GM21423 (cell line): Measurements from ENCODE around the gene AKIP1.
"Not testable (repeated sequence)": the region's sequence is repeated elsewhere in the genome, so short reads cannot be mapped to it uniquely, and the experiment has no call there.

Experiments
- ATAC-seq: cut with Tn5 transposase; IDR thresholded peaks from one replicate; pipeline ENCODE4 v1.9.1; 2021; ENCODE audit warnings: mild to moderate bottlenecking, moderate library complexity; ENCODE audit not compliant: unreplicated experiment

The AKIP1 gene, protein sequence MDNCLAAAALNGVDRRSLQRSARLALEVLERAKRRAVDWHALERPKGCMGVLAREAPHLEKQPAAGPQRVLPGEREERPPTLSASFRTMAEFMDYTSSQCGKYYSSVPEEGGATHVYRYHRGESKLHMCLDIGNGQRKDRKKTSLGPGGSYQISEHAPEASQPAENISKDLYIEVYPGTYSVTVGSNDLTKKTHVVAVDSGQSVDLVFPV

GRCh38 chr11:8911029-8911823, at the start of gene AKIP1:
Gene AKIP1 (plus strand): TSS chr11:8911189. CDS start chr11:8911450, 261 bp downstream.
- peak; percentile 81 for ATAC-seq

DNA sequence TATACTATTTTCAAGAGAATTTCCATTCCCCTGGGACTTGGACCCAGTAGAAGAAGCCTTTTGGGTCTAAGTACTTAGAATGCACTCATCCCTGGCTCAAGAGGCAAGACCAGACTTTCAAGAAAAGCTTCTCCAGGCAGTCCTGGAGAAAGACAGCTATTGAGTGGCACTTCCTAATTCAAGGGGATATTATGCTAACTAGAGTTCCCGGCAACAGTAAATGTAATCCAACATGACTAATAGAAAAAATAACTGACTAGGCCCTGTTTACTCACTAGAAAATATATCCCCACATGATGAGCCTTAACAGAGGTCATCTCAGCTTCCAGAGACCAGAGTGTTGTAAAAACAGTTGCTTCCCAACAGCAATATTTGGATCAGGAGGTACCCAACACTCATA, 47.2 kb upstream of the AKIP1 start:
- no peak for ATAC-seq

DNA sequence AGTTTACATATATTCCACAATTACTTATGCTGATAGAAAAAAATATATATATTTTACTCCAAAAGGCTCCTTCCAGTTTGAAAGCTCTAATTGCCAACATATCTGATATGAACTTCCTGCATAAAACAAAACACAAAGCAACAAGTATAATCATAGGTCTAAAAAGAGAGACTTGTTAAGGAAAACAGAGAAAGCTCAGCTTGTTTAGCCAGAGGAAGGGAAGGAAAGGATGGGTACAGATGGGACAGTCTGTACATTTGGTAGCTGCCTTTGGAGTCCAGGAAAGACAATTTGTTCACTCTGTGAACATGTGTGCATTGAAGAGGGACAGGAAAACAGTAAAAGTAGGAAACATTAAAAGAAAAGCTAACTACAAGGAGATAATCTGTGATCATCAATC, 45.7 kb upstream of the AKIP1 start:
- no peak for ATAC-seq

DNA sequence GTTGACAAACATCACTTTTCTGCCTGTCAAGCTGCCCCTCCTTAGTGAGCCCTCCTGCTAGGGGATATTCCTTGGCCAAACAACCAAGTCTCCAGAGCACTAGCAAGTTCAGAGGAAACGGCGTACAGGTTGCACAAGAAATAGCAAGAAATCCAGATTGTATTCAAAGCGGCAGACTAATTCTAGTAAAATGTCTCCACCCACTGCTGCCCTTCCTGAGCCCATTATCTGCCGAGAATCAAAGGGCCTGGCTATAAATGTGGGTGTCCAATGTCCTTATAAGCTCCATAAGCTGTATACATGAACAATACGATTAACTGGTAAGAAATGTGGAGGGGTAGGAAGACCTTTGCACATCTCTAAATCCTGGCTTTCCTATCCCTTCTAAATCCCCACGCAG, 44.0 kb upstream of the AKIP1 start:
- ATAC-seq: no peak

GRCh38 chr11:8867931-8868631, 42.9 kb upstream of the AKIP1 start:
- no peak for ATAC-seq

GRCh38 chr11:8870411-8871170, 40.4 kb upstream of the AKIP1 start:
- ATAC-seq: no peak

- no peak for ATAC-seq
These were observed 39.7 kb upstream of the AKIP1 start for GRCh38 chr11:8871171-8871775.

GRCh38 chr11:8871962-8872361, 39.0 kb upstream of the AKIP1 start:
- no peak for ATAC-seq

- ATAC-seq: no peak
These were observed 37.1 kb upstream of the AKIP1 start for GRCh38 chr11:8873741-8874405.

DNA sequence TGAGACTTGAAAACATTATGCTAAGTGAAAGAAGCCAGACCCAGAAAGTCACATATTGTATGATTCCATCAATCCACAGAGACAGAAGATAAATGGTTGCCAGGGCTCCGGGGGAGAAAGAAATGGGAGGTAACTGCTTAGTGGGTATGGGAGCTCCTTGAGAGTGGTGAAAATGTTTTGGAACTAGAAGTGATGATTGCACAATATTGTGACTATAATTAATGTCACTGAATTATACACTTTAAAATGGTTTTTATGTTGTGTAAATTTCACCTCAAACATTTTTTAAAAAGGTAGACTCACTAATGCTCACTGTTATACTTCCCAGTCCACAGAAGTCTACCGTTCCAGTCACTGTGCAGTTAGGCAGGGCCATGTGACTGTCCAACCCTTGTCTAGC, 32.2 kb upstream of the AKIP1 start:
- ATAC-seq: no peak

GRCh38 chr11:8881585-8881984, 29.4 kb upstream of the AKIP1 start:
- not testable (repeated sequence) for ATAC-seq

GRCh38 chr11:8886322-8886721, 24.7 kb upstream of the AKIP1 start:
- ATAC-seq: no peak

GRCh38 chr11:8891185-8891584, 19.8 kb upstream of the AKIP1 start:
- ATAC-seq: not testable (repeated sequence)

DNA sequence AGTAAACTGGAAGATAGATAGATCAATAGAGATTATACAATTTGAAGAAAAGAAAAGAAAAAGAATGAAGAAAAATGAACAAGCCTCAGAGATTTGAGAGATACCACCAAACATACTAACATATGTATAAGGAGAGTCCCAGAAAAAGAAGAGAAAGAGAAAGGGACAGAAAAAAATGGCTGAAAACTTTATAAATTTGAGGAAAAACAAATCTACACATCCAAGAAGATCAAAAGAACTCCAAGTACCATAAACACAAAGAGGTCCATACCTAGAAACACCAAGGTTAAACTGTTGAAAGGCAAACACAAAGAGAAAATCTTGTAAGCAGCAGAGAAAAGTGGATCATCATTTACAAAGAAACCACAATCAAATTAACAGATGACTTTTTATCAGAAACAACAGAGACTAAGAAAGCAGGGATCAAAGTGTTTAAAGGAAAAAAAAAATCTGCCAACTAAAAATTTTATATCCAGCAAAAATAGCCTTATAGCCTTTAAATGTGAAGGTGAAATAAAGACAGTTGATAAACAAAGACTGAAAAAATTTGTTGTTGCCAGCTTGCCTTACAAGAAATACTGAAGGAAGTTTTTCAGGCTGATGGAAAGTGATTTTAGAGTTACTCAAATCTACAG, 11.8 kb upstream of the AKIP1 start:
- ATAC-seq: no peak

GRCh38 chr11:8905528-8906165, 5.3 kb upstream of the AKIP1 start:
- no peak for ATAC-seq

- ATAC-seq: no peak
These were observed 3.9 kb upstream of the AKIP1 start for GRCh38 chr11:8907116-8907515.

DNA sequence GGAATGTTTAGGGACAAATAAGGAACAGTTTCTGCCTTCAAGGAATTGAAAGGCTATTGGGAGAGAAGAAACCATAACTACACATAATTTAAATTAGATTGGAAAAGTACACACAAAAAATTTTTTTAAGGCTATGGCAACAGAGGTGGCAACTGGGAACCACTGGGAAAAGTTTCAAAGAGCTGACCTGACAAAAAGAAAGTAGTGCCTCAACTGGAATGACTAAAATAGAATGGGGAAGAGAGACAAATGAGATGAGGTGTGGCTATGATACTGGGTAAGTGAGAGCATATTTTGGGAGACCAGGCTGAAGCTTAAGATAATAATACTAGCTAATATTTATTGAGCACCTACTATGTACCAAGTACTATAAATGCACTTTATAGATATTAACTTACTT, 2.9 kb upstream of the AKIP1 start:
- ATAC-seq: no peak

DNA sequence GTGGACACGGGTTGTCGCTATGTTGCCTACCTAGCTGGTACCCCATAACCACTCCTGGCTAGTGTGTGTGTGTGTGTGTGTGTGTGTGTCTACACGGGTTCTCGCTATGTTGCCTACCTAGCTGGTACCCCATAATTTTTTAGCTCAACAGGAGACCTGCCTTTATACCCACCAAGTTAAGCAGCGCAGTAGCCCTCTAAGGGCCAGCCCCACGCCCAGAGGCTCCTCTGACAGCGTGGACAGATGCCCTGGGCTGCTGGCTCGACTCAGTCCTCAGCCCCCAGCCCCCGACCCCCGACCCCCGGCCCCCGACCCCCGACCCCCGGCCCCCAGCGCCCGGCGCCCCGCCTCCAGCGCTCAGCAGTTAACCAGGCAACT, 351 bp upstream of the AKIP1 start:
- peak; percentile 17 for ATAC-seq

DNA sequence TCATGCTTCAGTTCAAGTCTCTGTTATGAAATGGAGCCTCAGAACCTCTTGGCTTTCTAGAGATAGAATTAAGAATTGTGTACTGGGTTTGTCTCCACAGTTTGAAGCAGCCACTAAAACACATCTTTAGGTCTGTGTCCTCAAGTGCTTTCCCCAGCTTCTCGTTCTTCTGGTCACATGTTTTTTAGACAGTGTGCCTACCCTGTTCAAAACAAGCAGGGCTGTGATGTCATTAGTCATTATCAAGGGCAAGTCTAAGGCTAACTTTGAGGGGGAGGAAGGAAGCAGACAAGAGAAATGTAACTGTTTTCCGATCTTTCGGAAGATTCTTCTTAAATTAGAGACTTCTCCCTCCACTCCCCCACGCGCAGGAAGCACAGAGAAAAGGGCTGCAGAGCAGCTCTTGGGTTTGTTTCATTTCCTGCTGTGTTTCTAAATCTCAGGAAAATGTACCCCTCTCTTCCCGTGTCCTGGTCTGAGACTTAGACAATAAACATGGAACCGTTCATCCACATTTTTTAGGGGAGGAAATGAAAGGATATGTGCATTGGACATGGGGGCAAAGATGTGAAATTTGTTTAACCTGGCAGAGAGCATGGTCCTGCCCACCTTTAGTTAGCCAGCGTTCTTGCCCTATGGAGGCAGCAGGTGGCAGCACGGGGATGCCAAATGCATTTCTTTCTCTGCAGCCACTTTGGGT, 3.1 kb downstream of the AKIP1 start:
- no peak for ATAC-seq
